Neural progenitor cell (in vitro differentiated cells): ENCODE data around the gene SYT1. TPM values are rescaled to one million over a fixed set of nuclear protein-coding genes. Genes with fewer than 3 reads are reported as not detected.

Source experiments
- DNase-seq: peaks from one replicate; pipeline ENCODE4 v3.0.0-alpha.2; 2016; ENCODE audit warnings: low spot score
- H2AFZ ChIP-seq: fragments of 200-600 bp; sonication (generic); replicated peaks from 2 replicates; pipeline ENCODE4 v1.6.1; 2016; ENCODE audit warnings: antibody characterized with exemption
- H3F3A ChIP-seq: fragments of 200-600 bp; sonication (generic); 2 replicates; pipeline ENCODE4 v1.6.1; 2016; ENCODE audit warnings: antibody characterized with exemption, low read depth
- H3K27ac ChIP-seq: fragments of 200-600 bp; sonication (generic); 2 replicates; pipeline ENCODE4 v1.5.1; 2016; ENCODE audit warnings: mild to moderate bottlenecking
- H3K27me3 ChIP-seq: fragments of 200-600 bp; sonication (generic); 2 replicates; pipeline ENCODE4 v1.6.1; 2016; ENCODE audit warnings: mild to moderate bottlenecking, moderate library complexity
- H3K36me3 ChIP-seq: fragments of 200-600 bp; sonication (generic); 2 replicates; pipeline ENCODE4 v1.5.1; 2016
- H3K4me1 ChIP-seq: fragments of 200-600 bp; sonication (generic); 2 replicates; pipeline ENCODE4 v1.6.1; 2016; ENCODE audit warnings: mixed run types
- H3K4me2 ChIP-seq: fragments of 200-600 bp; sonication (generic); 2 replicates; pipeline ENCODE4 v1.6.1; 2016
- H3K4me3 ChIP-seq: fragments of 200-600 bp; sonication (generic); 2 replicates; pipeline ENCODE4 v1.5.1; 2016
- H3K79me2 ChIP-seq: fragments of 200-600 bp; sonication (generic); 2 replicates; pipeline ENCODE4 v1.6.1; 2016; ENCODE audit warnings: low read depth
- H3K9ac ChIP-seq: fragments of 200-600 bp; sonication (generic); 2 replicates; pipeline ENCODE4 v1.6.1; 2016
- H3K9me3 ChIP-seq: fragments of 200-600 bp; sonication (generic); 2 replicates; pipeline ENCODE4 v1.5.1; 2016; ENCODE audit warnings: low read depth
- H4K20me1 ChIP-seq: fragments of 200-600 bp; sonication (generic); 2 replicates; pipeline ENCODE4 v1.6.1; 2016; ENCODE audit warnings: low read depth
- H3K27ac Mint-ChIP-seq: 3 replicates; pipeline ENCODE4 v1.8.0; 2021; ENCODE audit warnings: mixed read lengths
- H3K27me3 Mint-ChIP-seq: 2 replicates; pipeline ENCODE4 v1.8.0; 2022; ENCODE audit warnings: low read depth, mild to moderate bottlenecking, inconsistent platforms, moderate library complexity, mixed read lengths; ENCODE audit not compliant: insufficient read depth
- H3K36me3 Mint-ChIP-seq: 3 replicates; pipeline ENCODE4 v1.8.0; 2021; ENCODE audit warnings: mixed read lengths
- H3K4me1 Mint-ChIP-seq: 3 replicates; pipeline ENCODE4 v1.8.0; 2021; ENCODE audit warnings: mixed read lengths
- H3K4me3 Mint-ChIP-seq: 3 replicates; pipeline ENCODE4 v1.8.0; 2021; ENCODE audit warnings: mild to moderate bottlenecking, moderate library complexity, mixed read lengths
- H3K9me3 Mint-ChIP-seq: 3 replicates; pipeline ENCODE4 v1.8.0; 2020; ENCODE audit warnings: mixed read lengths
- EZH2 ChIP-seq: fragments of 200-600 bp; sonication (generic); IDR thresholded peaks from 2 replicates; pipeline ENCODE4 v1.6.1; 2017; ENCODE audit warnings: antibody characterized with exemption, mild to moderate bottlenecking, moderate library complexity
- EZH2phosphoT487 ChIP-seq: fragments of 200-600 bp; sonication (generic); IDR thresholded peaks from 2 replicates; pipeline ENCODE4 v1.6.1; 2017; ENCODE audit warnings: antibody characterized with exemption
- total RNA-seq: library from RNA; depleted of rRNA; stranded (reverse); fragments of >200 nt; gene quantifications from 2 replicates; pipeline ENCODE4 v1.2.3, GENCODE V29; 2015; ENCODE audit warnings: low replicate concordance
- TF ChIP-seq, protein P1 (sequence below): fragments of 200-600 bp; sonication (generic); IDR thresholded peaks from 2 replicates; pipeline ENCODE4 v1.5.1; 2017; ENCODE audit warnings: antibody characterized with exemption, mild to moderate bottlenecking

SYT1 gene
- total RNA-seq, 1 donor from 2014 or later, result 36.9 TPM

DNA sequence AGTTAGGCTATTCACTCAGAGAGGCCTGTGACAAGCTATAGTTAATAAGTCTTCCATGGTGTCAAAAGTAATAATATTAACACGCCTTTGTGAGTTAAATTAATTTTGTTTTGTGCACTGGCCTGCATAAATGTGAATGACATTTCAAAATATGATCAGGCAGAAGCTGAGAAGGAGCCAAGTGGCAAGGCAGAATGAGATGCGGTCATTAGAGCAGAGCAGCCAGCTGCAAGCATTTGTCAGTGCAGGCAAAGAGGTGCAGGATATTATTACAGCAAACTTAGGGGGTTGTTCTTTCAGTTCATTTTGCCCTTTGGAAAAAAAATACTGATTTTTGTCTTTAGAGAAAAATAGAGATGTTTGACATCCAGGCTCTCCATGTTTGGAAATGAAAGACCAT is 461.6 kb downstream of the SYT1 start:
- H3K9me3 Mint-ChIP-seq, result no peaks in the 10 kb centered on the region
- TF ChIP-seq EZH2phosphoT487, result no peak
- TF ChIP-seq EZH2, result no peak
- TF ChIP-seq, protein P1, sequence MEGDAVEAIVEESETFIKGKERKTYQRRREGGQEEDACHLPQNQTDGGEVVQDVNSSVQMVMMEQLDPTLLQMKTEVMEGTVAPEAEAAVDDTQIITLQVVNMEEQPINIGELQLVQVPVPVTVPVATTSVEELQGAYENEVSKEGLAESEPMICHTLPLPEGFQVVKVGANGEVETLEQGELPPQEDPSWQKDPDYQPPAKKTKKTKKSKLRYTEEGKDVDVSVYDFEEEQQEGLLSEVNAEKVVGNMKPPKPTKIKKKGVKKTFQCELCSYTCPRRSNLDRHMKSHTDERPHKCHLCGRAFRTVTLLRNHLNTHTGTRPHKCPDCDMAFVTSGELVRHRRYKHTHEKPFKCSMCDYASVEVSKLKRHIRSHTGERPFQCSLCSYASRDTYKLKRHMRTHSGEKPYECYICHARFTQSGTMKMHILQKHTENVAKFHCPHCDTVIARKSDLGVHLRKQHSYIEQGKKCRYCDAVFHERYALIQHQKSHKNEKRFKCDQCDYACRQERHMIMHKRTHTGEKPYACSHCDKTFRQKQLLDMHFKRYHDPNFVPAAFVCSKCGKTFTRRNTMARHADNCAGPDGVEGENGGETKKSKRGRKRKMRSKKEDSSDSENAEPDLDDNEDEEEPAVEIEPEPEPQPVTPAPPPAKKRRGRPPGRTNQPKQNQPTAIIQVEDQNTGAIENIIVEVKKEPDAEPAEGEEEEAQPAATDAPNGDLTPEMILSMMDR, result no peak
- H3K27ac Mint-ChIP-seq, result no peak overlapping the region

DNA sequence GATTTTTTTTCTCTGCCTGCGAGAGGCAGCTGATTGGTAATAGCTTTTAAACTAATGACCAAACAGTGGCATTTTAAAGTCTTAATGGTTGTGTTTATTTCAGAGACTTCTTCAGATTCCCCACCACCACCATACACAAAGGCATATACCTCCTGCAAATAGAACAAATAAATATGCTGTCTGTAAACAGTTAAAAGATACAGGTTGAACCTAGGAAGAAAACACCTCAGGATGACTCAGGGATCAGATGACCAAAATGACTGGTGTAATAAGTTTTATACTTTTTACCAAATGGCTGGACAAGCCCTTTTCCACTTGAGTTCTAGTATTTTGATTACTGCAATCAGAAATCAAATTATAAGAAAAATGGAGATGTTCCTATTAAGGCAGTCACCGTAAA is 462.1 kb downstream of the SYT1 start:
- Mint-ChIP-seq H3K27me3 (peaks cover 3% of the 10 kb centered on the region), H3K36me3 (no peaks in the 10 kb centered on the region), H3K4me1 (peaks cover 18% of the 10 kb centered on the region), H3K4me3 (no peak overlapping the region), H3K9me3 (no peaks in the 10 kb centered on the region), H3K27ac (no peak overlapping the region)
- no peaks in the 10 kb centered on the region for H3K9me3 ChIP-seq
- H3K27ac ChIP-seq, result no peak overlapping the region
- no peak overlapping the region for H2AFZ ChIP-seq
- no peaks in the 10 kb centered on the region for H3K36me3 ChIP-seq
- H3K27me3 ChIP-seq, result no peaks in the 10 kb centered on the region
- no peak for DNase-seq
- no peak overlapping the region for H3K9ac ChIP-seq
- peaks cover 7% of the 10 kb centered on the region for H3F3A ChIP-seq
- peaks cover 17% of the 10 kb centered on the region for H3K4me1 ChIP-seq
- TF ChIP-seq, protein P1, result no peak
- TF ChIP-seq EZH2phosphoT487 (no peak), EZH2 (no peak)
- H3K4me3 ChIP-seq, result no peak overlapping the region
- H3K79me2 ChIP-seq, result no peaks in the 10 kb centered on the region
- H4K20me1 ChIP-seq, result no peaks in the 10 kb centered on the region
- no peak overlapping the region for H3K4me2 ChIP-seq

More for the DNA sequence above, 461.6 kb downstream of the SYT1 start:
- Histone ChIP-seq H3K9ac (no peak overlapping the region), H3K4me3 (no peak overlapping the region), H3K4me1 (peaks cover 20% of the 10 kb centered on the region), H3K9me3 (no peaks in the 10 kb centered on the region), H3F3A (peaks cover 7% of the 10 kb centered on the region), H4K20me1 (no peaks in the 10 kb centered on the region), H3K27ac (no peak overlapping the region), H3K4me2 (no peak overlapping the region), H3K36me3 (no peaks in the 10 kb centered on the region), H3K27me3 (no peaks in the 10 kb centered on the region), H3K79me2 (no peaks in the 10 kb centered on the region), H2AFZ (no peak overlapping the region)
- Mint-ChIP-seq H3K4me3 (no peak overlapping the region), H3K36me3 (no peaks in the 10 kb centered on the region), H3K27me3 (peaks cover 3% of the 10 kb centered on the region), H3K4me1 (peaks cover 18% of the 10 kb centered on the region)
- no peak for DNase-seq

DNA sequence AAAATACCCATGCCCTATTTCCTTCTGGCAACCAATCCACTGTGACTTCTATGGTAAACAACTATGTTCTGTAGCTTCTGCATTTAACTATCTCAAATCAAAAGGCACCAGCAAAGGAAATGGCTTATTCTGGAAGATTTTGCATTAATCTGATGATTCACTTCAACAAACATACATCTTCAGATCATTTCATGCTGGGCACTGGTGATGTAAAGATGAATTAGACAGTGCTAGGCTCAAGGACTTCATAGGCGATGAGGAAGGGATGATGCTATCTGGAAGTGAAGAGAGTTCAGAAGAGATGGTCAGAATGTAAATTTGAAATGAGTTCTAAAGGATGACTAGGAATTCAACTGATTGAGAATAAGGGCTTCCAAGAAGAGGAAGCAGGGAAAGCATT is 462.9 kb downstream of the SYT1 start:
- H3K27me3 Mint-ChIP-seq, result peaks cover 3% of the 10 kb centered on the region

More for the DNA sequence above, 462.9 kb downstream of the SYT1 start:
- no peaks in the 10 kb centered on the region for H3K9me3 ChIP-seq
- no peak overlapping the region for H3K4me3 Mint-ChIP-seq
- H3K9ac ChIP-seq, result no peak overlapping the region
- no peaks in the 10 kb centered on the region for H3K9me3 Mint-ChIP-seq
- peaks cover 17% of the 10 kb centered on the region for H3K4me1 Mint-ChIP-seq
- no peaks in the 10 kb centered on the region for H3K79me2 ChIP-seq
- no peak overlapping the region for H3K27ac Mint-ChIP-seq
- H3F3A ChIP-seq, result peaks cover 4% of the 10 kb centered on the region
- TF ChIP-seq EZH2phosphoT487 (no peak), EZH2 (no peak)
- TF ChIP-seq, protein P1, result no peak
- H3K4me1 ChIP-seq, result peaks cover 9% of the 10 kb centered on the region
- H3K4me3 ChIP-seq, result no peak overlapping the region
- no peak overlapping the region for H2AFZ ChIP-seq
- H3K36me3 Mint-ChIP-seq, result no peaks in the 10 kb centered on the region
- no peaks in the 10 kb centered on the region for H4K20me1 ChIP-seq
- DNase-seq, result no peak
- H3K36me3 ChIP-seq, result no peaks in the 10 kb centered on the region
- H3K4me2 ChIP-seq, result no peak overlapping the region
- no peaks in the 10 kb centered on the region for H3K27me3 ChIP-seq
- no peak overlapping the region for H3K27ac ChIP-seq
